Measurements from ENCODE around the gene LTBR. TPM values are rescaled to one million over a fixed set of nuclear protein-coding genes. Genes with fewer than 3 reads are reported as not detected.

Gene LTBR
- total RNA-seq, 1 experiment from 2014 or later: 3.1 TPM

GRCh38 chr12:6364044-6364374, 20.0 kb upstream of the LTBR start:
- ATAC-seq: peak; percentile 17
- Histone ChIP-seq H3K36me3 (ENCODE audit: control insufficient read depth, insufficient read depth, low read length) (no peaks in the 10 kb centered on the region), H3K4me3 (ENCODE audit: low read depth in 2 of 2, low read length in 2 of 2) (peak overlapping the region; percentile 50 to 67), H3K9me3 (ENCODE audit: control insufficient read depth, insufficient read depth, low read depth, low read length) (no peaks in the 10 kb centered on the region), H3K27me3 (ENCODE audit: control insufficient read depth, insufficient read depth, low read length) (no peaks in the 10 kb centered on the region), H3K4me1 (ENCODE audit: control insufficient read depth, insufficient read depth, low read length) (peaks cover 21% of the 10 kb centered on the region), H3K27ac (ENCODE audit: low read length) (peak overlapping the region; percentile 82)
- intact Hi-C loops (cut with micrococcal nuclease; ENCODE audit: unreplicated experiment): no loop called here
- no TSS peak for BruUV-seq (replicated peaks)
- in situ Hi-C loops (cut with HindIII; ENCODE audit: low pct_unique_long_range_greater_than_20kb, low sequenced_read_pairs): no loop called here
- no peak for DNase-seq (ENCODE audit: low read depth, low spot score)
- TF ChIP-seq, protein P1, sequence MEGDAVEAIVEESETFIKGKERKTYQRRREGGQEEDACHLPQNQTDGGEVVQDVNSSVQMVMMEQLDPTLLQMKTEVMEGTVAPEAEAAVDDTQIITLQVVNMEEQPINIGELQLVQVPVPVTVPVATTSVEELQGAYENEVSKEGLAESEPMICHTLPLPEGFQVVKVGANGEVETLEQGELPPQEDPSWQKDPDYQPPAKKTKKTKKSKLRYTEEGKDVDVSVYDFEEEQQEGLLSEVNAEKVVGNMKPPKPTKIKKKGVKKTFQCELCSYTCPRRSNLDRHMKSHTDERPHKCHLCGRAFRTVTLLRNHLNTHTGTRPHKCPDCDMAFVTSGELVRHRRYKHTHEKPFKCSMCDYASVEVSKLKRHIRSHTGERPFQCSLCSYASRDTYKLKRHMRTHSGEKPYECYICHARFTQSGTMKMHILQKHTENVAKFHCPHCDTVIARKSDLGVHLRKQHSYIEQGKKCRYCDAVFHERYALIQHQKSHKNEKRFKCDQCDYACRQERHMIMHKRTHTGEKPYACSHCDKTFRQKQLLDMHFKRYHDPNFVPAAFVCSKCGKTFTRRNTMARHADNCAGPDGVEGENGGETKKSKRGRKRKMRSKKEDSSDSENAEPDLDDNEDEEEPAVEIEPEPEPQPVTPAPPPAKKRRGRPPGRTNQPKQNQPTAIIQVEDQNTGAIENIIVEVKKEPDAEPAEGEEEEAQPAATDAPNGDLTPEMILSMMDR (IDR thresholded peaks at IDR 0.05): no peak
- TF ChIP-seq TCF7L2 (IDR thresholded peaks at IDR 0.05; ENCODE audit: low read depth, low read length) (no peak), SIN3A (IDR thresholded peaks at IDR 0.05; ENCODE audit: borderline replicate concordance, insufficient read depth, low read depth, low read length) (no peak), POLR2AphosphoS5 (IDR thresholded peaks at IDR 0.05; ENCODE audit: low read depth, low read length) (no peak), REST (IDR thresholded peaks at IDR 0.05; ENCODE audit: insufficient read depth in 1 of 2, low read depth in 2 of 2, low read length in 1 of 2) (no peak)
- POLR2A ChIA-PET: no interaction called here
- CTCF ChIA-PET: no interaction called here

DNA sequence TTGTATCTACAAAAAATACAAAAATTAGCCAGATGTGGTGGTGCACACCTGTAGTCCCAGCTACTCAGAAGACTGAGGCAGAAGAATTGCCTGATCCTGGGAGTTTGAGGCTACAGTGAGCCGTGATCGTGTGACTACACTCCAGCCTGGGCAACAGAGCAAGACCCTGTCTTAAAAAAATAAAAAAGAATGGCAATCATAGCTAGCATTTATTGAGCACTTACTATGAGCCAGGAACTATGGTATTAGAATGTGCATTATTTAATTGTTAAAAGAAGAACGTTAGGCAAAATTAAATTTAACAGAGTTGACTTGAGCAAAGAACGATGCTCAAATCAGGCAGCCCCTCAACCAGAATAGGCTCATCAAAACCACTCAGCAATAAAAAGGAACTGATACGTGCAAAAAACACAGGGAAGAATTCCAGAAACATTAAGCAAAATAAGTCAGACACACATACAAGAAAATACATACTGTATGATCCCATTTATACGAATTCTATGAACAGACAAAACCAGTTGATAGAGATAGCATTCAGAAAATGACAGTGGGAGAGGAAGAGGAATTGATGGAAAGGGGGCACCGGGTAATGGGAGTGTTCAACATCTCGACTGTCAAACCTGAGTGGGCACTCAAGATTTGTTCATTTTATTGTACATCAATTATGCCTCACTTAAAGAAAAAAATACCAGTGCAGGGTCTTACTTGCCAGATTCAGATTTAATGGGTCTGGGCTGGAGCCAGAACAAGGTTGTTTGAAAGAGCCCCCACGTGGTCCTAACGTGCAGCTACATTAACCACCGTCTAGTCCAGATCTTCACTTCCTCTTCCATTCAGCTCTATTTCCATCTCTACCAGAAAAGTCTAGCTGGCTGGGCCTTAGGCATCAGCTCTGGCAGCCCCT, 16.6 kb upstream of the LTBR start:
- H3K36me3 ChIP-seq (ENCODE audit: control insufficient read depth, insufficient read depth, low read length): no peaks in the 10 kb centered on the region
- intact Hi-C loops (cut with micrococcal nuclease; ENCODE audit: unreplicated experiment) (no loop called here), in situ Hi-C loops (cut with HindIII; ENCODE audit: low pct_unique_long_range_greater_than_20kb, low sequenced_read_pairs) (no loop called here)
- BruUV-seq (replicated peaks): no TSS peak
- no peak for TF ChIP-seq POLR2AphosphoS5 (IDR thresholded peaks at IDR 0.05; ENCODE audit: low read depth, low read length)
- TF ChIP-seq SIN3A (IDR thresholded peaks at IDR 0.05; ENCODE audit: borderline replicate concordance, insufficient read depth, low read depth, low read length): no peak
- TF ChIP-seq, protein P1 (IDR thresholded peaks at IDR 0.05): no peak; the same call in 1 of the 2 replicates
- no peak for TF ChIP-seq TCF7L2 (IDR thresholded peaks at IDR 0.05; ENCODE audit: low read depth, low read length)
- no peak for TF ChIP-seq REST (IDR thresholded peaks at IDR 0.05; ENCODE audit: insufficient read depth in 1 of 2, low read depth in 2 of 2, low read length in 1 of 2)
- H3K4me1 ChIP-seq (ENCODE audit: control insufficient read depth, insufficient read depth, low read length): peaks cover 41% of the 10 kb centered on the region
- ATAC-seq (no peak), DNase-seq (ENCODE audit: low read depth, low spot score) (no peak)
- CTCF ChIA-PET: no interaction called here
- no peaks in the 10 kb centered on the region for H3K27me3 ChIP-seq (ENCODE audit: control insufficient read depth, insufficient read depth, low read length)
- peak overlapping the region in 1 of 2 experiments; percentile 3; a peak in 1 of 4 replicates for H3K4me3 ChIP-seq (ENCODE audit: low read depth in 2 of 2, low read length in 2 of 2)
- POLR2A ChIA-PET: no interaction called here
- H3K27ac ChIP-seq (ENCODE audit: low read length): peak overlapping the region; percentile 93
- no peaks in the 10 kb centered on the region for H3K9me3 ChIP-seq (ENCODE audit: control insufficient read depth, insufficient read depth, low read depth, low read length)
